Measurements from ENCODE around the gene CNTNAP2.

CNTNAP2 gene

DNA sequence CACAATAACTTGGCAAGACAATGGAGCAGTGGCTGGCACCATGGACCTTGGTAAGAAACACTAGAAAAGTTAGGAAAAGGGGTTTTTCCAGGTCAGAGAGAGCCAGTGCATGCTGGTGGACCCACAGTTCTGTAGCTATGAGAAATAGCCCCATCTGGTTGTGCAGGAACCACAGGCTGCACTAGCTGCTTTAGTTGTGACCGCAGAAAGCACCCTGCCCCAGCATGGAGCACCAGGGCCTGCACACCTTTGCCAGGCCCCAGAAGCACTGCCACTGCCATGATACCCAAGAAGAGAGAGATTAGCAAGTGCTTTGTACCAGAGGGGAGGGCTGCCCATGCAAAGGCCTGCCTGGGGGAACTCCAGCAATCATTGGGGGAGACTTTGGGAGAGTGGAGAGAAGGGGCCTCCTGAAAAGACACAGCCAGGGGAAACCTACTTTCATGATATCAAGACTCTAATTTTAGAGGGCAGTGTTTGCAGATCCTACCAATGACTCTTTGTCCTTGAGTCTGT lies 2217.9 kb downstream of the CNTNAP2 start:
- Histone ChIP-seq H3K27me3 (ENCODE audit: insufficient read depth, insufficient read length) (peaks cover 5% of the 10 kb centered on the region), H3K36me3 (ENCODE audit: insufficient read depth, insufficient read length, low read length) (no peaks in the 10 kb centered on the region), H3K9me3 (ENCODE audit: insufficient read depth, low read length) (peaks cover 12% of the 10 kb centered on the region; the same call in 1 of the 2 replicates), H3K4me1 (ENCODE audit: insufficient read depth, insufficient read length) (peaks cover 2% of the 10 kb centered on the region), H3K9ac (ENCODE audit: insufficient read length, low read depth) (no peak overlapping the region), H3K4me3 (ENCODE audit: insufficient read length, low read depth) (no peak overlapping the region)
- TF ChIP-seq SUZ12 (IDR thresholded peaks at IDR 0.05; ENCODE audit: extremely low read depth, insufficient read depth, insufficient read length) (no peak), YY1 (IDR thresholded peaks at IDR 0.05; ENCODE audit: insufficient read depth, insufficient read length) (no peak), ZNF274 (IDR thresholded peaks at IDR 0.05; ENCODE audit: low read depth, low read length) (no peak)
- no peak for DNase-seq (ENCODE audit: low read depth, low spot score)

DNA sequence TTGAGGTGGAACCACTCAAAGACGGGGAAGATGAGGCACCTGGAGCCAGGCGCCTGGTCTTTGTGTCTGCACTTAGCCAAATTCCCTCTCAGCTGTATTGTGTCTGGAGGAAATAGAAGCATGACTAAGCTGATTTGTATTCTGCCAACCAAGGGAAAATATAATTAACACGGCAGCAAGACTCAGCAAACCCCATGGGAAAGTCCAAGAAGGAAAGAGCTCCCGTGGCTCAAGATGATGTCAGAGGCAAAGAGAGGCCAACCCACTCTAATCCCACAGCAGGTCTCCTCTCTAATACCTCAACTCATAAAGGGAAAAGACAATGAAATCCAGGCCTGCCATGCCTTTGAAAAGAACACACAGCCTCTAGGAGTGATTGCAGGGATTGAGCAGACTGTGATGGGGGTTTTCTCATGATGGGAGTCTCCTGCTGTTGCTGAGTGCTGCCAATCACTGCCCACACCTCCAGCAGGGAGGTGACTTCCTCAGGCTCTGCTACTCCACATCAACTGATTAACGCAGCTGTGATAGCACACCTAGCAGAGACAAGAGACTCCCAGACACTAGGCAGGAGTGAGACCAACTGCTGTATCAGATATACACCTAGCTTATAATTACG lies 2218.5 kb downstream of the CNTNAP2 start:
- H3K9ac ChIP-seq (ENCODE audit: insufficient read length, low read depth) = no peak overlapping the region
- DNase-seq (ENCODE audit: low read depth, low spot score) = peak; percentile 72

DNA sequence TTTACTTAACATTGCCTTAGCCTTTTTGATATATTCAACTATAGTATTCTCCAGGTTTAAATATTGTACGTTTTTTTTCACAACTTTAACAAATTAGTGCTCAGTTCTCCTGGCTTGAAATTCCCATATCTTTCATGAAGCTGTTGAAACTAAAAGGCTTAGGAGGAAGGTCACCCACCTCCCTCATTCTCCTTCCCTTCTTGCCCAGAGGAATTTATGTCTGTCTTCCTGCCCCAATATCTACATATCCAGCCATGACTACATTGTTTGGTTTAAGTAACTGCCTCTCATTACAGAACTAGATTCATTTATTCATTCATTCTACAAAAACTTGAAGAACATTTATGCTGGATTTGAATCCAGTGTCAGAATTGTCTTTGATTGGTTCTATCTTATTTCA lies 2219.2 kb downstream of the CNTNAP2 start:
- no peak for DNase-seq (ENCODE audit: low read depth, low spot score)
- Histone ChIP-seq H3K36me3 (ENCODE audit: insufficient read depth, insufficient read length, low read length) (no peaks in the 10 kb centered on the region), H3K9ac (ENCODE audit: insufficient read length, low read depth) (no peak overlapping the region), H3K9me3 (ENCODE audit: insufficient read depth, low read length) (0 out of 2 replicates have a peak, but pooled peaks cover 7% of the 10 kb centered on the region), H3K4me1 (ENCODE audit: insufficient read depth, insufficient read length) (peaks cover 2% of the 10 kb centered on the region), H3K4me3 (ENCODE audit: insufficient read length, low read depth) (no peak overlapping the region), H3K27me3 (ENCODE audit: insufficient read depth, insufficient read length) (peaks cover 10% of the 10 kb centered on the region)
- no peak for TF ChIP-seq SUZ12 (IDR thresholded peaks at IDR 0.05; ENCODE audit: extremely low read depth, insufficient read depth, insufficient read length)
- TF ChIP-seq ZNF274 (IDR thresholded peaks at IDR 0.05; ENCODE audit: low read depth, low read length) = no peak
- no peak for TF ChIP-seq YY1 (IDR thresholded peaks at IDR 0.05; ENCODE audit: insufficient read depth, insufficient read length)

More for the DNA sequence above, 2218.5 kb downstream of the CNTNAP2 start:
- H3K4me1 ChIP-seq (ENCODE audit: insufficient read depth, insufficient read length) = peaks cover 2% of the 10 kb centered on the region
- peaks cover 12% of the 10 kb centered on the region; the same call in 1 of the 2 replicates for H3K9me3 ChIP-seq (ENCODE audit: insufficient read depth, low read length)
- H3K4me3 ChIP-seq (ENCODE audit: insufficient read length, low read depth) = no peak overlapping the region
- H3K36me3 ChIP-seq (ENCODE audit: insufficient read depth, insufficient read length, low read length) = no peaks in the 10 kb centered on the region
- H3K27me3 ChIP-seq (ENCODE audit: insufficient read depth, insufficient read length) = peaks cover 6% of the 10 kb centered on the region
- TF ChIP-seq SUZ12 (IDR thresholded peaks at IDR 0.05; ENCODE audit: extremely low read depth, insufficient read depth, insufficient read length) = no peak
- TF ChIP-seq YY1 (IDR thresholded peaks at IDR 0.05; ENCODE audit: insufficient read depth, insufficient read length) = no peak
- TF ChIP-seq ZNF274 (IDR thresholded peaks at IDR 0.05; ENCODE audit: low read depth, low read length) = no peak

DNA sequence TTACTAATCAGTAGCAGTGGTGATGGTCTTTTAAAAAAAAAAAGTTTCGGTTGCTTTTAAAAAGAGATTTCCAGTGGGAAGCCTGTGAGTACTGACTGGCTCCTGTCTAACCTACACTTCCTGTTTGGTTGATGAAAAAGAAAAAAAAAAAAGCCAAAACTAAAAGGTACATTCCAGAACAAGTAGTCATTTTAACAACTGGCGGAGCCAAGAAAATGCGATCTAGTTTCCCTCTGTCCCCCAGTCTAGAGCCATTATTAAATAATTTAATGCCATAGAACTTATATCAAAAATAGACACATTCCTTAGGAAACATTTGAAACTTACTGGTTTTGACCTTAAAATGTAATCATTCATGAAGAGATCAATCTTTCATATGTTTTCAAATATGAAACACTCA lies 2219.8 kb downstream of the CNTNAP2 start:
- peaks cover 2% of the 10 kb centered on the region for H3K4me1 ChIP-seq (ENCODE audit: insufficient read depth, insufficient read length)
- DNase-seq (ENCODE audit: low read depth, low spot score) = no peak
- H3K9me3 ChIP-seq (ENCODE audit: insufficient read depth, low read length) = 0 out of 2 replicates have a peak, but pooled peaks cover under 1% of the 10 kb centered on the region
- no peak overlapping the region for H3K4me3 ChIP-seq (ENCODE audit: insufficient read length, low read depth)
- no peak for TF ChIP-seq YY1 (IDR thresholded peaks at IDR 0.05; ENCODE audit: insufficient read depth, insufficient read length)
- TF ChIP-seq SUZ12 (IDR thresholded peaks at IDR 0.05; ENCODE audit: extremely low read depth, insufficient read depth, insufficient read length) = no peak
- no peak for TF ChIP-seq ZNF274 (IDR thresholded peaks at IDR 0.05; ENCODE audit: low read depth, low read length)
- no peak overlapping the region for H3K9ac ChIP-seq (ENCODE audit: insufficient read length, low read depth)
- peaks cover 10% of the 10 kb centered on the region for H3K27me3 ChIP-seq (ENCODE audit: insufficient read depth, insufficient read length)
- no peaks in the 10 kb centered on the region for H3K36me3 ChIP-seq (ENCODE audit: insufficient read depth, insufficient read length, low read length)

DNA sequence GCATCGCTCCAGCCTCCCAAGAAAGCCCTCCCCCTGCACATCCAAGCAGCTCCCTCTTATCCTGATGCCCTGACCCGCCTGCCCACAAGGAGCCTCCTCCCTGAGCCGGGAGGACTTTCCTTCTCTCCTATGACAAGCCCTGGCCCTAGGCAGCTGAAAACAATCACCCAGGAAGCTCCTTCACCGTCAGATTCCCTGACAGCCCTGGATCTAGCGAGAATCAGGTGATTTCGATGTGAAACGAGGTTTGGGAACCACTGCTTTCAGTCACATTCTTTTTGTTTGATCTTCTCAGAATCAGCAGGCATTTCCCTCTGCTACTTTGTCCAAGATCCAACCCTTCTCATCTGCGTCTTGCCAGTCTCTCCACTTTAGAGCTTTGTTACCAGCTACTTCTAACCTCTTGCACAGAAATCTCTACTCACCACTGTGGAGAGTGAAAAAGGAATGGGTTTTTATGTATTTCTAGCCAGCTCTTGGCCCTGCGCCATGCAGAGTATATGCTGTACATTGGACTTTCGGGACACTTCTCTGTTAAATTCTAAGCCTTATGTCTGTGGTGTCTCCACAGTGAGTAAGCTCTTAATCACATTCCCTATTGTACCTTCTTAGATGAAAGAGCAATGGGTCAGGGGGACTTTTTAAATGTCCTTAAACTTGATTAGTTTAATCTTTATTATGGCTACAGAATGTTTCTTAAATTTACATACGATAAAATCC lies 2220.8 kb downstream of the CNTNAP2 start:
- Histone ChIP-seq H3K36me3 (ENCODE audit: insufficient read depth, insufficient read length, low read length) (no peaks in the 10 kb centered on the region), H3K27me3 (ENCODE audit: insufficient read depth, insufficient read length) (peaks cover 10% of the 10 kb centered on the region), H3K9ac (ENCODE audit: insufficient read length, low read depth) (no peak overlapping the region), H3K4me1 (ENCODE audit: insufficient read depth, insufficient read length) (peaks cover 2% of the 10 kb centered on the region), H3K4me3 (ENCODE audit: insufficient read length, low read depth) (no peak overlapping the region), H3K9me3 (ENCODE audit: insufficient read depth, low read length) (no peaks in the 10 kb centered on the region)
- no peak for DNase-seq (ENCODE audit: low read depth, low spot score)
- TF ChIP-seq YY1 (IDR thresholded peaks at IDR 0.05; ENCODE audit: insufficient read depth, insufficient read length) (no peak), ZNF274 (IDR thresholded peaks at IDR 0.05; ENCODE audit: low read depth, low read length) (no peak), SUZ12 (IDR thresholded peaks at IDR 0.05; ENCODE audit: extremely low read depth, insufficient read depth, insufficient read length) (no peak)

DNA sequence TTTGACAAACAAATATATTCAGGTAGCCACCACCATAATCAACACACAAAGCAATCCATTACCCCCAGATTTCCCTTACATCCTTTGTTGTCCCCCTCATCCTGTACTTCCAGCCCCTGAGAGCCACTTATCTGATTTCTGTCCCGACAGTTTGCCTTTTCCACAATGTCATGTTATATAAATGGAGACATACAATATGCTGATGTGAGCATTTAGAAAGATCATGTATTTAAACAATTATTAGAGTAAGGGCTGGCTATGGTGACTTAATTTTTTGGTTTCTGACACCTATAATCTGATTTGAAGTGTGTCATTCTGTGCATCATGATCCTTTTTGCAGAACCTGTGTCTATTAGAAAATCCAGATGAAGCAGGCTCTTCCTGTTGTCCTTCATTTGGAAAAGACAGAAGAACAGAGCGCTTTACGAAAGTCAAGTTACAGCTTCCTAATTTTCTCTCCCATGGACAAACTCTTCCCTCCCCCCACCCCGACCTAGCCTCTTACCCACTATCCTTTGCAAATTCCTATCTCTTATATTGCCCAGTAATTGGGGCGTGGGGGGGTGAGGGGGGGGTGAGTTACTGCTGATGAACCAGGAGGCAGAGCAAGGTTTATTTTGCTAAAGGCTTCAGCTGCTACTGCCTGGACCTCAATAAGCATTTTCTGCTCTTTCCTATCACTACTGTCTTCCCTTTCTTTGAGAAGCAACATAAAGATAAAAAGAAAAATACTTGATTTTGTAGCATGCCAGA lies 2221.6 kb downstream of the CNTNAP2 start:
- Histone ChIP-seq H3K36me3 (ENCODE audit: insufficient read depth, insufficient read length, low read length) (peaks cover 2% of the 10 kb centered on the region), H3K9ac (ENCODE audit: insufficient read length, low read depth) (no peak overlapping the region), H3K4me3 (ENCODE audit: insufficient read length, low read depth) (no peak overlapping the region), H3K9me3 (ENCODE audit: insufficient read depth, low read length) (no peaks in the 10 kb centered on the region), H3K27me3 (ENCODE audit: insufficient read depth, insufficient read length) (peaks cover 10% of the 10 kb centered on the region), H3K4me1 (ENCODE audit: insufficient read depth, insufficient read length) (peaks cover 2% of the 10 kb centered on the region)
- TF ChIP-seq SUZ12 (IDR thresholded peaks at IDR 0.05; ENCODE audit: extremely low read depth, insufficient read depth, insufficient read length) (no peak), ZNF274 (IDR thresholded peaks at IDR 0.05; ENCODE audit: low read depth, low read length) (no peak), YY1 (IDR thresholded peaks at IDR 0.05; ENCODE audit: insufficient read depth, insufficient read length) (no peak)
- DNase-seq (ENCODE audit: low read depth, low spot score) = no peak
